Osteocyte (in vitro differentiated cells): ENCODE data around the gene DET1. TPM values are rescaled to one million over a fixed set of nuclear protein-coding genes. Genes with fewer than 3 reads are reported as not detected.
"Not testable (repeated sequence)": the region's sequence is repeated elsewhere in the genome, so short reads cannot be mapped to it uniquely, and the experiment has no call there.

ENCODE experiments used
- DNase-seq: peaks from one replicate; pipeline ENCODE4 v3.0.0; 2021; ENCODE audit warnings: mixed read lengths; ENCODE audit not compliant: unreplicated experiment; ENCODE audit errors: extremely low spot score
- H3K27ac Mint-ChIP-seq: one replicate; pipeline ENCODE4 v1.8.0; 2021; ENCODE audit warnings: mild to moderate bottlenecking, mixed read lengths; ENCODE audit not compliant: unreplicated experiment
- H3K27me3 Mint-ChIP-seq: one replicate; pipeline ENCODE4 v1.8.0; 2021; ENCODE audit warnings: mixed read lengths; ENCODE audit not compliant: unreplicated experiment
- H3K36me3 Mint-ChIP-seq: one replicate; pipeline ENCODE4 v1.8.0; 2021; ENCODE audit warnings: mixed read lengths; ENCODE audit not compliant: unreplicated experiment
- H3K4me1 Mint-ChIP-seq: one replicate; pipeline ENCODE4 v1.8.0; 2021; ENCODE audit warnings: mixed read lengths; ENCODE audit not compliant: unreplicated experiment
- H3K4me3 Mint-ChIP-seq: one replicate; pipeline ENCODE4 v1.8.0; 2021; ENCODE audit warnings: mild to moderate bottlenecking, moderate library complexity, mixed read lengths; ENCODE audit not compliant: unreplicated experiment
- H3K9me3 Mint-ChIP-seq: one replicate; pipeline ENCODE4 v1.8.0; 2021; ENCODE audit warnings: mixed read lengths; ENCODE audit not compliant: unreplicated experiment
- CTCF ChIP-seq: fragments of 200-600 bp; sonication (generic); IDR thresholded peaks from 2 replicates; pipeline ENCODE4 v1.5.0; 2021; ENCODE audit warnings: antibody characterized with exemption, mild to moderate bottlenecking, moderate library complexity
- total RNA-seq: library from RNA; stranded (reverse); gene quantifications from 2 replicates; pipeline ENCODE4 v1.2.1, GENCODE V29; 2021

Gene DET1
- total RNA-seq, 1 donor from 2014 or later, result 8.2 TPM

DNA sequence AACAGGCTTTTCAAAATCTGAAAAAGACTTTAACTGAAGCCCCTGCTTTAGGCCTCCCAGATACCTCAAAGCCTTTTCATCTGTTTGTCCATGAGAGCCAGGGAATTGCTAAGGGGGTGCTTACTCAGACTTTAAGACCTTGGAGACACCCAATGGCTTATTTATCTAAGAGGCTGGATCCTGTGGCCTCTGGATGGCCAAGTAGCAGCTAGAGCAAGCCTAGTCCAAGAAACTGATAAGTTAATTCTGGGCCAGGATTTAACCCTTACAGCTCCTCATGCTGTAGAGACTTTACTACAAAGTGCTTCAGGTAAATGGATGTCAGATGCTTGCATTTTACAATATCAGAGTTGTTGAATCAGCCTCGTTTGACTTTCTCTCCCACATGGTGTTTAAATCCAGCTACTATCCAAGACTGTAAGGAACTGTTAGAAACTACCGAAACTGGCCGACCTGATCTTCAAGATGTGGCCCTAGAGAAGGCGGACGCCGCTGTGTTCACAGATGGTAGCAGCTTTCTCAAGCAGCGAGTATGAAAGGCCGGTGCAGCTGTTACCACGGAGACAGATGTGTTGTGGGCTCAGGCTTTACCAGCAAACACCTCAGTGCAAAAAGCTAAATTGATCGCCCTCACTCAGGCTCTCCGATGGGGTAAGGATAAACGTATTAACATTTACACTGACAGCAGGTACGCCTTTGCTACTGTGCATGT, 3.3 kb downstream of the DET1 start:
- Mint-ChIP-seq H3K4me1 (peaks cover 10% of the 10 kb centered on the region), H3K27me3 (no peaks in the 10 kb centered on the region), H3K27ac (no peak overlapping the region), H3K9me3 (peaks cover 4% of the 10 kb centered on the region), H3K4me3 (no peak overlapping the region), H3K36me3 (peaks cover 2% of the 10 kb centered on the region)
- no peak for DNase-seq
- no peak for TF ChIP-seq CTCF

GRCh38 chr15:88542342-88542733, 4.1 kb downstream of the DET1 start:
- Mint-ChIP-seq H3K4me3 (no peak overlapping the region), H3K27me3 (no peaks in the 10 kb centered on the region)
- no peak for DNase-seq

GRCh38 chr15:88541709-88542341, 4.7 kb downstream of the DET1 start:
- no peak for TF ChIP-seq CTCF
- H3K4me3 Mint-ChIP-seq, result no peak overlapping the region
- peaks cover 2% of the 10 kb centered on the region for H3K36me3 Mint-ChIP-seq
- no peak overlapping the region for H3K27ac Mint-ChIP-seq
- peaks cover 9% of the 10 kb centered on the region for H3K4me1 Mint-ChIP-seq
- H3K27me3 Mint-ChIP-seq, result no peaks in the 10 kb centered on the region
- peaks cover under 1% of the 10 kb centered on the region for H3K9me3 Mint-ChIP-seq
- no peak for DNase-seq

More at GRCh38 chr15:88542342-88542733, 4.1 kb downstream of the DET1 start:
- Mint-ChIP-seq H3K4me1 (peaks cover 10% of the 10 kb centered on the region), H3K36me3 (peaks cover 2% of the 10 kb centered on the region), H3K27ac (no peak overlapping the region), H3K9me3 (peaks cover 4% of the 10 kb centered on the region)
- no peak for TF ChIP-seq CTCF

DNA sequence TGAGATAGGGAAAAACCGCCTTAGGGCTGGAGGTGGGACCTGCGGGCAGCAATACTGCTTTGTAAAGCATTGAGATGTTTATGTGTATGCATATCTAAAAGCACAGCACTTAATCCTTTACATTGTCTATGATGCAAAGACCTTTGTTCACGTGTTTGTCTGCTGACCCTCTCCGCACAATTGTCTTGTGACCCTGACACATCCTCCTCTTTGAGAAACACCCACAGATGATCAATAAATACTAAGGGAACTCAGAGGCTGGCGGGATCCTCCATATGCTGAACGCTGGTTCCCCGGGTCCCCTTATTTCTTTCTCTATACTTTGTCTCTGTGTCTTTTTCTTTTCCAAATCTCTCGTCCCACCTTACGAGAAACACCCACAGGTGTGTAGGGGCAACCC, 5.4 kb downstream of the DET1 start:
- not testable (repeated sequence) for H3K4me3 Mint-ChIP-seq, H3K36me3 Mint-ChIP-seq, DNase-seq, H3K4me1 Mint-ChIP-seq, H3K27ac Mint-ChIP-seq, H3K9me3 Mint-ChIP-seq, H3K27me3 Mint-ChIP-seq

GRCh38 chr15:88540350-88540749, 6.1 kb downstream of the DET1 start:
- H3K4me3 Mint-ChIP-seq, H3K9me3 Mint-ChIP-seq, H3K27ac Mint-ChIP-seq, H3K36me3 Mint-ChIP-seq, DNase-seq, H3K4me1 Mint-ChIP-seq, H3K27me3 Mint-ChIP-seq: not testable (repeated sequence)

- peaks cover 5% of the 10 kb centered on the region for H3K9me3 Mint-ChIP-seq
- DNase-seq, result no peak
- H3K4me1 Mint-ChIP-seq, result no peaks in the 10 kb centered on the region
- no peak for TF ChIP-seq CTCF
- peaks cover 5% of the 10 kb centered on the region for H3K36me3 Mint-ChIP-seq
- no peak overlapping the region for H3K27ac Mint-ChIP-seq
- no peaks in the 10 kb centered on the region for H3K27me3 Mint-ChIP-seq
- no peak overlapping the region for H3K4me3 Mint-ChIP-seq
Measured at GRCh38 chr15:88539441-88539840, 7.0 kb downstream of the DET1 start.
